Stimulated activated CD8-positive, alpha-beta memory T cell treated with anti-CD3 and anti-CD28 coated beads, Interleukin-15, amount 100 ng/mL, for 48 hours (primary cell): ENCODE measurements around the gene UBE2L5.

Experiments
- DNase-seq, 2 donors: peaks; one replicate each; pipeline ENCODE4 v3.0.0-alpha.2; 2020; ENCODE audit warnings: low read depth in 2 of 2

The UBE2L5 gene

DNA sequence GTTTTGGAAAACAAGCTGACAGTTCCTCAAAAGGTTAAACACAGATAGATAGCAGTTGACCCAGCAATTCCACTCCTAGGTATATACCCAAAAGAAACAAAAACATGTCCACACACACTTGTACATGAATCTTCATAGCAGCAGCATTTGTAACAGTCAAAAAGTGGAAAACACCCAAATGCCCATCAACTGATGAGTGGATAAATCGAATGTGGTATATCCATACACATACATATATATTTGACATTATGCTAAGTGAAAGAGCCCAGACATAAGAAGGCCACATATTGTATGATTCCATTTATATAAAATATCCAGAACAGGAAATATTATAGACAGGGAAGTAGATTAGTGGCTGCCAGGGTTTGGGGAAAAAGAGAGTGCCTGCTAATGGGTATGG lies 51.4 kb downstream of the UBE2L5 start:
- no peak for DNase-seq

DNA sequence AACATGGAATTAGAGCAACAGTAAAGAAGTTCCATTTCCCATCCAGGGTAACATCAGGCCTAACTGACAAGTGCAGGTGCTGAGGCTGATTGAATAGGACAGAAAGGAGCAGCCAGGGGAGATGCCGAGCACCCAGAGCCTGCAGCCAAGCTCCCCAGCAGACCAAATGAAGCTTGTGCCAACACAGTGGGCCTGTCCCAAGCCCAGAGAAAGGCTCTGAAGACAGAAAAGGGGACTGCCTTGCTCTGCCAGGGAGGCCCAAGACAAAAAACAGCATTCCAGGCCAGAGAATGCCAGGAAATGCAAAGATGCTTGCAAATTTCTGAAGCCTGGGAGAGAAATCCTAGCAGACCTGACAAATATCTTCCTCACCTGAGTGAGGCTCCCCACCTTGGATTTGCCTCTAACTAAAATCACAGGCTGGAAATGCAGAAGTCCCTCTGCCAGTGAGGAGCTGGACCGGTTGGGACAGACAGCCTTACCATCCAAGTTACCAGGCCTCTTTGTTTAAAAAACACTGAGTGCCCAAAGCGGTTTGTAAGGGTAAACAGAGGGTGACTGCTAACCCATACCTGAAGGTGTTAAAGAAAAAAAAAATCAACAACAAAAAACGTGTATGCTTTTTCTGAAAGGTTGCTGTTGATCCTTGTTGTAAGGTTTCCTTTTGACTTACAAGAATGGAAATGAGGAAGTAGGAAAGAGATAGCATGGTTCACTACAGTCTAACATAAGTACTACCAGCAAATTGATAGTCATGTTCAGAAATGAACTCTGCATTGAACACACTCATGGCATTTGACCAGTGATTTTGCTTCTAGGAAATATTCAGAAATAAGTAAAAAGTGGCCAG lies 55.3 kb downstream of the UBE2L5 start:
- DNase-seq: no peak
